B cell (primary cell): ENCODE data around the gene EIF4A3. TPM values are rescaled to one million over a fixed set of nuclear protein-coding genes. Genes with fewer than 3 reads are reported as not detected.

Source experiments
- ATAC-seq: fragments of 200-7000 bp; cut with Tn5 transposase; one replicate; pipeline ENCODE4 v1.10.0; 2021; ENCODE audit warnings: low read depth, mild to moderate bottlenecking, moderate number of reproducible peaks, moderate library complexity
- CTCF ChIA-PET: fragments of 350-600 bp; sonication (Branson Sonifier 250); formaldehyde crosslinking; loops from one replicate; lab custom pipeline; 2021; ENCODE audit warnings: antibody characterized with exemption, inconsistent platforms; lab: Charles Lee
- POLR2A ChIA-PET: fragments of 350-600 bp; sonication (Branson Sonifier 250); formaldehyde crosslinking; loops from one replicate; lab custom pipeline; 2021; ENCODE audit warnings: antibody characterized with exemption; lab: Charles Lee
- DNase-seq: peaks from one replicate; pipeline ENCODE4 v3.0.0; 2013
- H2AFZ ChIP-seq: 2 replicates; pipeline ENCODE4 v1.6.1; 2012; ENCODE audit warnings: mild to moderate bottlenecking, low read depth, low read length; ENCODE audit not compliant: insufficient read depth, poor library complexity, severe bottlenecking
- H3K27ac ChIP-seq, 2 donors: 1 replicate in 1 of 2; 2 replicates in 1 of 2; pipeline ENCODE4 v1.5.1; 2012 to 2013; ENCODE audit warnings: low read length in 2 of 2, mild to moderate bottlenecking in 2 of 2, moderate library complexity in 1 of 2
- H3K27me3 ChIP-seq, 4 experiments: fragments of 200-600 bp in 1 of 4; sonication (generic) in 1 of 4; replicated peaks in 1 of 4; 1 replicate in 2 of 4; 2 replicates in 2 of 4; pipeline versions ENCODE4 v1.6.1 to v1.7.0; 2013 to 2016; ENCODE audit warnings: low read length in 3 of 4, mild to moderate bottlenecking in 2 of 4, mixed read lengths in 1 of 4, moderate library complexity in 1 of 4; ENCODE audit not compliant: insufficient read depth in 4 of 4, control insufficient read depth in 3 of 4; ENCODE audit errors: control extremely low read depth in 1 of 4
- H3K36me3 ChIP-seq, 2 experiments: replicated peaks in 1 of 2; 1 replicate in 1 of 2; 2 replicates in 1 of 2; pipeline versions ENCODE4 v1.6.1 to v1.7.1; 2013; ENCODE audit warnings: low read length in 1 of 2; ENCODE audit not compliant: insufficient read depth in 2 of 2, control insufficient read depth in 1 of 2; ENCODE audit errors: control extremely low read depth in 1 of 2, extremely low read depth in 1 of 2
- H3K4me1 ChIP-seq, 2 donors: fragments of 200-600 bp in 1 of 2; sonication (generic) in 1 of 2; 1 replicate in 1 of 2; 2 replicates in 1 of 2; pipeline versions ENCODE4 v1.5.1 to v1.6.1; 2013 to 2017; ENCODE audit warnings: low read length in 2 of 2; ENCODE audit not compliant: control insufficient read depth in 2 of 2, insufficient read depth in 2 of 2
- H3K4me2 ChIP-seq: replicated peaks from 2 replicates; pipeline ENCODE3; 2012; ENCODE audit warnings: mild to moderate bottlenecking, low read depth, low read length; ENCODE audit not compliant: poor library complexity, severe bottlenecking
- H3K4me3 ChIP-seq, 5 experiments: fragments of 200-600 bp in 1 of 5; sonication (generic) in 1 of 5; 1 replicate in 3 of 5; 2 replicates in 2 of 5; pipeline versions ENCODE4 v1.5.1 to v1.7.0; 2011 to 2016; ENCODE audit warnings: low read length in 4 of 5, mild to moderate bottlenecking in 4 of 5, low read depth in 2 of 5, control low read depth in 1 of 5, moderate library complexity in 1 of 5; ENCODE audit not compliant: insufficient read depth in 1 of 5; ENCODE audit errors: control extremely low read depth in 1 of 5, extremely low read depth in 1 of 5
- H3K79me2 ChIP-seq: fragments of 200-600 bp; sonication (generic); one replicate; pipeline ENCODE4 v1.6.0; 2016; ENCODE audit warnings: low read length; ENCODE audit not compliant: control insufficient read depth, insufficient read depth
- H3K9ac ChIP-seq: fragments of 200-600 bp; sonication (generic); 2 replicates; pipeline ENCODE4 v1.6.1; 2017; ENCODE audit warnings: mild to moderate bottlenecking, low read length, moderate library complexity
- H3K9me3 ChIP-seq, 3 donors: one replicate each; pipeline versions ENCODE4 v1.6.1 to v1.7.1; 2013; ENCODE audit warnings: low read length in 2 of 3; ENCODE audit not compliant: control insufficient read depth in 2 of 3, insufficient read depth in 1 of 3; ENCODE audit errors: control extremely low read depth in 1 of 3
- H4K20me1 ChIP-seq: 2 replicates; pipeline ENCODE4 v1.6.0; 2012; ENCODE audit warnings: mild to moderate bottlenecking, low read length; ENCODE audit not compliant: insufficient read depth, control insufficient read depth, poor library complexity, severe bottlenecking
- H3K27ac Mint-ChIP-seq: one replicate; pipeline ENCODE4 v1.8.0; 2021; ENCODE audit warnings: mixed read lengths
- H3K27me3 Mint-ChIP-seq: one replicate; pipeline ENCODE4 v1.8.0; 2021; ENCODE audit warnings: mixed read lengths
- H3K4me1 Mint-ChIP-seq: one replicate; pipeline ENCODE4 v1.8.0; 2021; ENCODE audit warnings: mixed read lengths
- H3K4me3 Mint-ChIP-seq: one replicate; pipeline ENCODE4 v1.8.0; 2021; ENCODE audit warnings: mixed read lengths
- H3K9me3 Mint-ChIP-seq: one replicate; pipeline ENCODE4 v1.8.0; 2022; ENCODE audit warnings: mixed read lengths; ENCODE audit not compliant: insufficient read depth
- EZH2 ChIP-seq: IDR thresholded peaks from 2 replicates; pipeline ENCODE4 v1.6.1; 2012; ENCODE audit warnings: borderline replicate concordance, low read depth, mild to moderate bottlenecking, moderate library complexity, low read length; ENCODE audit not compliant: insufficient read depth, poor library complexity, severe bottlenecking
- WGBS: methylation state at CpG from one replicate; pipeline ENCODE4 v1.1.5; 2013; ENCODE audit warnings: missing lambda C conversion rate; ENCODE audit not compliant: insufficient coverage; 5-methylcytosine and 5-hydroxymethylcytosine counted together
- intact Hi-C: fragments of 100-400 bp; cut with micrococcal nuclease; formaldehyde crosslinking; loops from one replicate; pipeline ENCODE4 v1.10.0; 2022
- polyA plus RNA-seq: library from polyadenylated mRNA; depleted of rRNA; stranded (reverse); fragments of >200 nt; gene quantifications from 2 replicates; pipeline ENCODE4 v1.2.3, GENCODE V29; 2012
- small RNA-seq: library from RNA; depleted of rRNA; stranded (forward); fragments of <200 nt; gene quantifications from one replicate; pipeline ENCODE3, GENCODE V24; 2012; ENCODE audit warnings: low replicate concordance, low read depth; ENCODE audit not compliant: insufficient read length
- total RNA-seq, 2 donors: library from RNA; stranded (reverse); fragments of 120-200 nt in 1 of 2; gene quantifications; 1 replicate in 1 of 2; 2 replicates in 1 of 2; pipeline versions ENCODE4 v1.2.3 to v1.2.4, GENCODE V29; 2013 to 2022
- TF ChIP-seq, protein P1 (sequence below): fragments of 200-600 bp; IDR thresholded peaks from one replicate; pipeline ENCODE4 v1.8.0; 2022; ENCODE audit warnings: antibody characterized with exemption, mild to moderate bottlenecking

EIF4A3 gene
- total and polyA plus RNA-seq, 2 donors (not counting 1 experiment from before 2014, with no cell fraction given), result 86.0 to 137 TPM

DNA sequence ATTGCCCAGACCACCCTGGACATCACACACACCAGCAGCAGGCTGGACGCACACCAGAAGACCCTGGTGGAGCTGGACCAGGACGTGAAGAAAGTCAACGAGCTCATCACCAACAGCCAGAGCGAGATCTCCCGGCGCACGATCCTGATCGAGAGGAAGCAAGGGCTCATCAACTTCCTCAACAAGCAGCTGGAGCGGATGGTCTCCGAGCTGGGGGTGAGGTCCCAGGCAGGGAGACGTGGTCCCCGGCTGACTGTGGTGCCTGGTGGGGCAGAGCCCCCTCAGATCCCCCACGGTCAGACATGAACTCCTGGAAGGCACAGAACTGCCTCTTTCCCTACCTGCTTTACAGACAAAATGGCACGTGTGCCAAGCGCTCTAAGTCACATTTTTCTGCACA is 62.2 kb downstream of the EIF4A3 start:
- H3K79me2 ChIP-seq, result no peaks in the 10 kb centered on the region
- H2AFZ ChIP-seq, result no peak overlapping the region
- ATAC-seq, result no peak
- no peaks in the 10 kb centered on the region for H3K9me3 ChIP-seq
- H3K36me3 ChIP-seq, result no peaks in the 10 kb centered on the region
- ChIA-PET CTCF (no interaction called here), POLR2A (no interaction called here)
- H3K4me1 Mint-ChIP-seq, result peaks cover 2% of the 10 kb centered on the region
- no peak for DNase-seq
- H3K4me3 Mint-ChIP-seq, result no peak overlapping the region
- H3K27me3 ChIP-seq, result peaks cover 0 to 9% (median 1%) of the 10 kb centered on the region in 4 experiments
- H3K4me3 ChIP-seq, result no peak overlapping the region
- no peak overlapping the region for H3K9ac ChIP-seq
- no peaks in the 10 kb centered on the region for H4K20me1 ChIP-seq
- intact Hi-C loops, result loop anchor here (5.0 kb wide), 2 partner anchors 77 to 168 kb away; no protein-coding TSS in a partner anchor
- TF ChIP-seq, protein P1, sequence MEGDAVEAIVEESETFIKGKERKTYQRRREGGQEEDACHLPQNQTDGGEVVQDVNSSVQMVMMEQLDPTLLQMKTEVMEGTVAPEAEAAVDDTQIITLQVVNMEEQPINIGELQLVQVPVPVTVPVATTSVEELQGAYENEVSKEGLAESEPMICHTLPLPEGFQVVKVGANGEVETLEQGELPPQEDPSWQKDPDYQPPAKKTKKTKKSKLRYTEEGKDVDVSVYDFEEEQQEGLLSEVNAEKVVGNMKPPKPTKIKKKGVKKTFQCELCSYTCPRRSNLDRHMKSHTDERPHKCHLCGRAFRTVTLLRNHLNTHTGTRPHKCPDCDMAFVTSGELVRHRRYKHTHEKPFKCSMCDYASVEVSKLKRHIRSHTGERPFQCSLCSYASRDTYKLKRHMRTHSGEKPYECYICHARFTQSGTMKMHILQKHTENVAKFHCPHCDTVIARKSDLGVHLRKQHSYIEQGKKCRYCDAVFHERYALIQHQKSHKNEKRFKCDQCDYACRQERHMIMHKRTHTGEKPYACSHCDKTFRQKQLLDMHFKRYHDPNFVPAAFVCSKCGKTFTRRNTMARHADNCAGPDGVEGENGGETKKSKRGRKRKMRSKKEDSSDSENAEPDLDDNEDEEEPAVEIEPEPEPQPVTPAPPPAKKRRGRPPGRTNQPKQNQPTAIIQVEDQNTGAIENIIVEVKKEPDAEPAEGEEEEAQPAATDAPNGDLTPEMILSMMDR, result no peak
- TF ChIP-seq EZH2, result no peak
- no peak overlapping the region for H3K27ac Mint-ChIP-seq
- no peaks in the 10 kb centered on the region for H3K9me3 Mint-ChIP-seq
- WGBS, result 89% methylated on average over 15 of the region's 15 CpGs
- H3K4me2 ChIP-seq, result no peak overlapping the region
- peaks cover 7% of the 10 kb centered on the region for H3K27me3 Mint-ChIP-seq
- H3K4me1 ChIP-seq, result peaks cover 0 to 7% of the 10 kb centered on the region in 2 donors
- H3K27ac ChIP-seq, result no peak overlapping the region

Small RNA genes lying within 50 kb of the gene (small RNA-seq; reads per million reads assigned to genes)
- gene AC087741.2 (not detected), gene MIR1268B (not detected)

Other genes with a start within 250 kb of the EIF4A3 start
- gene TBC1D16, start 111.3 kb downstream of the EIF4A3 start, total RNA-seq, result 2.7 and 3.3 TPM in 2 replicates
- gene TBC1D16, start 111.3 kb downstream of the EIF4A3 start, polyA plus RNA-seq, result 0.82 and 1.2 TPM in 2 replicates
- 1.9 and 3.2 TPM in 2 replicates for gene CCDC40, start 110.5 kb downstream of the EIF4A3 start, total RNA-seq
- 0.63 and 1.4 TPM in 2 replicates for gene CCDC40, start 110.5 kb downstream of the EIF4A3 start, polyA plus RNA-seq
- 39.4 and 40.0 TPM in 2 replicates for gene GAA, start 45.5 kb downstream of the EIF4A3 start, total RNA-seq
- 32.3 and 33.4 TPM in 2 replicates for gene GAA, start 45.5 kb downstream of the EIF4A3 start, polyA plus RNA-seq
- not detected in 2 replicates for gene CARD14, start 22.9 kb upstream of the EIF4A3 start, total RNA-seq
- 0.33 TPM in 1 of 2 replicates, not detected in the other for gene CARD14, start 22.9 kb upstream of the EIF4A3 start, polyA plus RNA-seq
- 83.7 and 93.6 TPM in 2 replicates for gene SGSH, start 73.2 kb upstream of the EIF4A3 start, total RNA-seq
- gene SGSH, start 73.2 kb upstream of the EIF4A3 start, polyA plus RNA-seq, result 44.5 and 124 TPM in 2 replicates
- gene SLC26A11, start 73.3 kb upstream of the EIF4A3 start, total RNA-seq, result 28.5 and 31.4 TPM in 2 replicates
- 10.1 and 13.0 TPM in 2 replicates for gene SLC26A11, start 73.3 kb upstream of the EIF4A3 start, polyA plus RNA-seq
- 287 and 299 TPM in 2 replicates for gene RNF213, start 113.7 kb upstream of the EIF4A3 start, total RNA-seq
- gene RNF213, start 113.7 kb upstream of the EIF4A3 start, polyA plus RNA-seq, result 121 and 134 TPM in 2 replicates